ENCODE results near the gene PITPNC1. TPM values are rescaled to one million over a fixed set of nuclear protein-coding genes. Genes with fewer than 3 reads are reported as not detected.

PITPNC1 gene
- total RNA-seq, 1 experiment from 2014 or later: 20.8 TPM

DNA sequence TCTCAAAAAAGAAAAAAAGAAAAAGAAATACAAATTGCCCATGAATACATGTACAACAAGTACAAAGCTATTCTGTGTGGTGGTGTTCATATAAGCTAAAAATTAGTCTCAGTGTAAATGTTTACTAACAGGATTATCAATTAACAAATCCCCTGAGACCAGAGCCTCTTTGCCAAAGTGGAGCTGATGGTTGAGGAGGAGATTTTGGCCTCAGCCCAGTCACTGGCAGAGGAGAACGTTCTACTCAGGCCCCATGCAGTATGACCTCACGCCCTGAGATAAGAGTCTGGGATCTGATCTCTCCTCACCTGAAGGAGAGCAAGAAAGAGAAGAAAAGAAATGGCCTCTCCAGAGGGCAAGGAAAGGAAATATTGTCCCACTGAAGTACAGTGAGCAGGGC is 305.1 kb downstream of the PITPNC1 start:
- Histone ChIP-seq H3K9me3 (ENCODE audit: control insufficient read depth, insufficient read depth, low read depth, low read length) (no peaks in the 10 kb centered on the region), H3K27ac (ENCODE audit: low read length) (no peak overlapping the region), H3K4me1 (ENCODE audit: control insufficient read depth, insufficient read depth, low read length) (no peaks in the 10 kb centered on the region), H3K27me3 (ENCODE audit: control insufficient read depth, insufficient read depth, low read length) (no peaks in the 10 kb centered on the region), H3K36me3 (ENCODE audit: control insufficient read depth, insufficient read depth, low read length) (no peaks in the 10 kb centered on the region), H3K4me3 (ENCODE audit: low read depth in 2 of 2, low read length in 2 of 2) (no peak overlapping the region)
- intact Hi-C loops (cut with micrococcal nuclease; ENCODE audit: unreplicated experiment): no loop called here
- ATAC-seq (no peak), DNase-seq (ENCODE audit: low read depth, low spot score) (no peak)
- no TSS peak for BruUV-seq (replicated peaks)
- in situ Hi-C loops (cut with HindIII; ENCODE audit: low pct_unique_long_range_greater_than_20kb, low sequenced_read_pairs): no loop called here
- ChIA-PET POLR2A (no interaction called here), CTCF (no interaction called here)
- TF ChIP-seq SIN3A (IDR thresholded peaks at IDR 0.05; ENCODE audit: borderline replicate concordance, insufficient read depth, low read depth, low read length) (no peak), POLR2AphosphoS5 (IDR thresholded peaks at IDR 0.05; ENCODE audit: low read depth, low read length) (no peak), TCF7L2 (IDR thresholded peaks at IDR 0.05; ENCODE audit: low read depth, low read length) (no peak)
- TF ChIP-seq, protein P1, sequence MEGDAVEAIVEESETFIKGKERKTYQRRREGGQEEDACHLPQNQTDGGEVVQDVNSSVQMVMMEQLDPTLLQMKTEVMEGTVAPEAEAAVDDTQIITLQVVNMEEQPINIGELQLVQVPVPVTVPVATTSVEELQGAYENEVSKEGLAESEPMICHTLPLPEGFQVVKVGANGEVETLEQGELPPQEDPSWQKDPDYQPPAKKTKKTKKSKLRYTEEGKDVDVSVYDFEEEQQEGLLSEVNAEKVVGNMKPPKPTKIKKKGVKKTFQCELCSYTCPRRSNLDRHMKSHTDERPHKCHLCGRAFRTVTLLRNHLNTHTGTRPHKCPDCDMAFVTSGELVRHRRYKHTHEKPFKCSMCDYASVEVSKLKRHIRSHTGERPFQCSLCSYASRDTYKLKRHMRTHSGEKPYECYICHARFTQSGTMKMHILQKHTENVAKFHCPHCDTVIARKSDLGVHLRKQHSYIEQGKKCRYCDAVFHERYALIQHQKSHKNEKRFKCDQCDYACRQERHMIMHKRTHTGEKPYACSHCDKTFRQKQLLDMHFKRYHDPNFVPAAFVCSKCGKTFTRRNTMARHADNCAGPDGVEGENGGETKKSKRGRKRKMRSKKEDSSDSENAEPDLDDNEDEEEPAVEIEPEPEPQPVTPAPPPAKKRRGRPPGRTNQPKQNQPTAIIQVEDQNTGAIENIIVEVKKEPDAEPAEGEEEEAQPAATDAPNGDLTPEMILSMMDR (IDR thresholded peaks at IDR 0.05): no peak
- TF ChIP-seq, protein P2, sequence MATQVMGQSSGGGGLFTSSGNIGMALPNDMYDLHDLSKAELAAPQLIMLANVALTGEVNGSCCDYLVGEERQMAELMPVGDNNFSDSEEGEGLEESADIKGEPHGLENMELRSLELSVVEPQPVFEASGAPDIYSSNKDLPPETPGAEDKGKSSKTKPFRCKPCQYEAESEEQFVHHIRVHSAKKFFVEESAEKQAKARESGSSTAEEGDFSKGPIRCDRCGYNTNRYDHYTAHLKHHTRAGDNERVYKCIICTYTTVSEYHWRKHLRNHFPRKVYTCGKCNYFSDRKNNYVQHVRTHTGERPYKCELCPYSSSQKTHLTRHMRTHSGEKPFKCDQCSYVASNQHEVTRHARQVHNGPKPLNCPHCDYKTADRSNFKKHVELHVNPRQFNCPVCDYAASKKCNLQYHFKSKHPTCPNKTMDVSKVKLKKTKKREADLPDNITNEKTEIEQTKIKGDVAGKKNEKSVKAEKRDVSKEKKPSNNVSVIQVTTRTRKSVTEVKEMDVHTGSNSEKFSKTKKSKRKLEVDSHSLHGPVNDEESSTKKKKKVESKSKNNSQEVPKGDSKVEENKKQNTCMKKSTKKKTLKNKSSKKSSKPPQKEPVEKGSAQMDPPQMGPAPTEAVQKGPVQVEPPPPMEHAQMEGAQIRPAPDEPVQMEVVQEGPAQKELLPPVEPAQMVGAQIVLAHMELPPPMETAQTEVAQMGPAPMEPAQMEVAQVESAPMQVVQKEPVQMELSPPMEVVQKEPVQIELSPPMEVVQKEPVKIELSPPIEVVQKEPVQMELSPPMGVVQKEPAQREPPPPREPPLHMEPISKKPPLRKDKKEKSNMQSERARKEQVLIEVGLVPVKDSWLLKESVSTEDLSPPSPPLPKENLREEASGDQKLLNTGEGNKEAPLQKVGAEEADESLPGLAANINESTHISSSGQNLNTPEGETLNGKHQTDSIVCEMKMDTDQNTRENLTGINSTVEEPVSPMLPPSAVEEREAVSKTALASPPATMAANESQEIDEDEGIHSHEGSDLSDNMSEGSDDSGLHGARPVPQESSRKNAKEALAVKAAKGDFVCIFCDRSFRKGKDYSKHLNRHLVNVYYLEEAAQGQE (IDR thresholded peaks at IDR 0.05; ENCODE audit: insufficient read depth in 1 of 2, low read depth in 2 of 2, low read length in 1 of 2): no peak

DNA sequence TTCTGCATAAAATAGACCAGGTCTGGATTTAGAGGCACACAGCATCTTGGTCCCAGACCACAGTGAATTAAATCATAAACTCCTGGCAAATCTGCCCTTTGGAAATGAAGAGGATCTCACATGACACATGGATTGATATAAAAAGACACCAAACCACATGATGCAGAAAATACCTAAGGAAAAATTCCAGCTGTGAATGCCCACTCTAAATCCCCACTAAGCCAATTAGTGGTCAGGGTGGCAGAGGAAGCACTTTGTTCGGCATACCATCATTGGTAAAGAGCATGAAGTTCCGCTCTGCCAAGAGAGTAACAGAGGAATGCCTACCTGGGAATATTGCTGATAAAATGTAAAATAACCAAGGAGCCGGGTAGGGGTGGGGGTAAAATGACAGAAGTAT is 308.3 kb downstream of the PITPNC1 start:
- POLR2A ChIA-PET: no interaction called here
- BruUV-seq (replicated peaks): no TSS peak
- no peak for ATAC-seq
- CTCF ChIA-PET: no interaction called here
- Histone ChIP-seq H3K36me3 (ENCODE audit: control insufficient read depth, insufficient read depth, low read length) (no peaks in the 10 kb centered on the region), H3K9me3 (ENCODE audit: control insufficient read depth, insufficient read depth, low read depth, low read length) (no peaks in the 10 kb centered on the region), H3K4me1 (ENCODE audit: control insufficient read depth, insufficient read depth, low read length) (no peaks in the 10 kb centered on the region), H3K4me3 (ENCODE audit: low read depth in 2 of 2, low read length in 2 of 2) (no peak overlapping the region), H3K27me3 (ENCODE audit: control insufficient read depth, insufficient read depth, low read length) (no peaks in the 10 kb centered on the region), H3K27ac (ENCODE audit: low read length) (no peak overlapping the region)
- in situ Hi-C loops (cut with HindIII; ENCODE audit: low pct_unique_long_range_greater_than_20kb, low sequenced_read_pairs) (no loop called here), intact Hi-C loops (cut with micrococcal nuclease; ENCODE audit: unreplicated experiment) (no loop called here)
- no peak for TF ChIP-seq SIN3A (IDR thresholded peaks at IDR 0.05; ENCODE audit: borderline replicate concordance, insufficient read depth, low read depth, low read length)
- no peak for DNase-seq (ENCODE audit: low read depth, low spot score)

DNA sequence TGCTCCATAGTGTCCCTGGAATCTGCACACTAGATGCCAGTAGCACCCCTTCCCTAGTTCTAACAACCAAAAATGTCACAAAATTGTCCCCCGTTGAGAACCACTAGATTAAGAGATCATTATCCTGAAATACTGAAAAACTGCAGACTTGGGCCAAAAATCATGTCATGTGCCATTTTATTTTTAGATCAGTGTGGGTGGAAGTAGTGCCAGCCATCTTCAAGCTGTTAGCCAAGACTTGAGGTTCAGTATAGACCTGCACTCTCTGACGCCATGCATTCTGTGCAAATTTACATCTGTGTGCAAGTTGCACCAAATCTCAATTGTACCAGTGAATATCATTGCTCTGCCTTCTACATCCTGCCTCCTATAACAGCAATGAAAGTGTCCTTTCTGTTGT is 309.2 kb downstream of the PITPNC1 start:
- H3K4me1 ChIP-seq (ENCODE audit: control insufficient read depth, insufficient read depth, low read length): no peaks in the 10 kb centered on the region
- no peaks in the 10 kb centered on the region for H3K36me3 ChIP-seq (ENCODE audit: control insufficient read depth, insufficient read depth, low read length)
- DNase-seq (ENCODE audit: low read depth, low spot score) (no peak), ATAC-seq (no peak)
- H3K27ac ChIP-seq (ENCODE audit: low read length): no peak overlapping the region
- no peaks in the 10 kb centered on the region for H3K27me3 ChIP-seq (ENCODE audit: control insufficient read depth, insufficient read depth, low read length)
- intact Hi-C loops (cut with micrococcal nuclease; ENCODE audit: unreplicated experiment): no loop called here
- POLR2A ChIA-PET: interaction anchor here (0.5 to 0.6 kb wide), 2 partner anchors 310 to 408 kb away, joined by 5 to 7 read pairs; no protein-coding TSS in a partner anchor
- no peak for TF ChIP-seq SIN3A (IDR thresholded peaks at IDR 0.05; ENCODE audit: borderline replicate concordance, insufficient read depth, low read depth, low read length)
- TF ChIP-seq, protein P2 (IDR thresholded peaks at IDR 0.05; ENCODE audit: insufficient read depth in 1 of 2, low read depth in 2 of 2, low read length in 1 of 2): no peak
- H3K9me3 ChIP-seq (ENCODE audit: control insufficient read depth, insufficient read depth, low read depth, low read length): no peaks in the 10 kb centered on the region
- in situ Hi-C loops (cut with HindIII; ENCODE audit: low pct_unique_long_range_greater_than_20kb, low sequenced_read_pairs): no loop called here
- BruUV-seq (replicated peaks): no TSS peak
- H3K4me3 ChIP-seq (ENCODE audit: low read depth in 2 of 2, low read length in 2 of 2): no peak overlapping the region
- CTCF ChIA-PET: no interaction called here

Data from Panc1 (cell line).